GM21786 (cell line): ENCODE data around the gene ORM1.

ENCODE experiments used
- ATAC-seq: cut with Tn5 transposase; IDR thresholded peaks from one replicate; pipeline ENCODE4 v1.9.1; 2021; ENCODE audit not compliant: unreplicated experiment

ORM1 gene

DNA sequence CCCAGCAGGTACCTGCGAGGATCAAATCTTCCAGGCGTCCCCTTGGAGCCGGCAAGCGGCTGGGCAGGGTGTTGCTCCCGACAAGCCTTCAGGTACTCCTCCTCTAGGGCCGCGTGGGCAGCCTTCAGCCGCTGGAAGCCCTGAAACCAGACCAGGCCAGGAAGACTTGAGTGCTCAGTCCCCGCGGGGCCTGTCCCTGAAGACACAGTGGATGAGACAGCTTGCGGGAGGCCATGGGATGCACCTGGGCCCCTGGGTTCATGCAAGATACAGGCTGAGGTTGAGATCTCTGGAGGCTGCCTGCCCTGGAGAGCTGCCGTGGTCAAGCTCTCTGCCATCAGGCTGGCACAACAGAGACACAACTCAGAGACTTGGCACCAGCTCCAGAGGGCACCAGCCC lies 39.5 kb downstream of the ORM1 start:
- no peak for ATAC-seq

DNA sequence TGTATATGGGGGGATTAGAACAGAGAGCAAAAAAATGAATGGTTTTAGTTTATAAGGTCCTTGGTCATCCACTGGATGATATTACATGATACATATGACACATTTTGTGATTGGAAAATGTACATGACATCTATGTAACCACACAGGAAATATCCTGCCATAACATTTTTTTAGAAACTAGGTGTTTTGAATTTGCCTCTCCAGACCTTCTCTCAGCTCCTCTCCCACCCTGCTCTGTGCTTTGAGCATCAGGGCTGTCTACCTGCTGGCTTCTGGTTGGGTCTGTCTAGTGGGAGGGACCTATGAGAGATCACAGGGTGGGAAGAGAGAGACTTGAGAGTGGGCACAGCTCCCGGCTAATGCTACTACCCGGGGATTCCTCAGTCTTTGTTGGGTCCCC lies 40.5 kb downstream of the ORM1 start:
- ATAC-seq, result no peak

DNA sequence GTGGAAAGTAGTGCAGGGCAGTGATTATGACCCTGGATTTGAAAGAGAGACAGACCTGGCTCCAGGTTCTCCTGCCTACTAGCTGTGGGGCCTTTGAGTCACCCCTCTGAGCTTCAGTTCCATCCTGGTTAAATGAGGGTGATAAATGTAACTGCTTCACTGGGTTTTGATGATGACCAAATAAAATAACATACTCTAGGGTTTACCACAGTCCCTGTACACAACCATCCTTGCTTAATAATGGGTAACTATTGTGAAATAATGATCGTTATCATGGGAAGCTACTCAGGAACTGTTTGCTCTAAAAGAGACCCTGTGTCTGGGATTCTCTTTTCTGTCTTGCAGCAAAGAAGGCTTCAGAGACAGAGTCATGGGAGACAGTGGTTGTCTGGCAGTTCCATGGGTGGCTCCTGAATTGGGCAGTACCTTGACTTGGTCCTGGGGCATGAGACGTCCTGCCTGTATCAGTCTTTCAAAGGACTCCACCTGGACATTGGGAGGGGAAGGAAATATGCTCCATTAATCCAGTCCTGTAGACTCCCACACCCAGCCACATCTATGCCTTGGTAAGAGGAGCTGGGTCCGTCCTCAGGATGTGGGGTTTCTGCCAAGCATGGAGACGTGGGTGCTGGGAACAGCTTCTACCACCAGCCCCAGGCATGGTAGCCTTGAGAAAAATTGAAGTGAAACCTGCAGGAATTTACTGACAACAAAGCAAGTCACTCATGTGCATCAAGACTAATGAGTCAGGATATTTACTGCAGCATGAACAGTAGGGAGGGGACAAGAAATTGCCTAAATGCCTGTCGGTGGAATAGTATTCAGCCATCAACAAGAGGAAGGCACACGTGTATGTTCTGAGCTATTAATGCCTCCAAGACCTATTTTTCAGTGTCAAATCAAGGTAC lies 41.5 kb downstream of the ORM1 start:
- ATAC-seq, result no peak

DNA sequence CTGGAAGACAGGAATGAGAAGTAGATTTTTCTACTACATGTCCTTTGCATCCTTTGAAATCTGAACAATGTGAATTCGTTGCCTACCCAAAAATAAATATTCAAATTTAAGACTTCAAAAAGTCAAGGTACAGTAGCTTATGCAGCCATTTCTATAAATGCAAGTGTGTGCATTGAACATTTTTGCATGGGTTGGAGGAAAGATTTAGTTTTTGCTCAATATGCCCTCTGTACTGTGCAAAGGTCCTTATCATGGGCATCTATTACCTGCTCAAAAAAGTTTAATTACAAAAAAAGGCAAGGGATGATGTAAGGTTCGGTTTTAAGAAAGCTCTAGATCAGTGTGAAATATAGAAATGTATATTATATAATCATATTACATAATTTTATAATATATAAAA lies 42.3 kb downstream of the ORM1 start:
- ATAC-seq, result no peak

DNA sequence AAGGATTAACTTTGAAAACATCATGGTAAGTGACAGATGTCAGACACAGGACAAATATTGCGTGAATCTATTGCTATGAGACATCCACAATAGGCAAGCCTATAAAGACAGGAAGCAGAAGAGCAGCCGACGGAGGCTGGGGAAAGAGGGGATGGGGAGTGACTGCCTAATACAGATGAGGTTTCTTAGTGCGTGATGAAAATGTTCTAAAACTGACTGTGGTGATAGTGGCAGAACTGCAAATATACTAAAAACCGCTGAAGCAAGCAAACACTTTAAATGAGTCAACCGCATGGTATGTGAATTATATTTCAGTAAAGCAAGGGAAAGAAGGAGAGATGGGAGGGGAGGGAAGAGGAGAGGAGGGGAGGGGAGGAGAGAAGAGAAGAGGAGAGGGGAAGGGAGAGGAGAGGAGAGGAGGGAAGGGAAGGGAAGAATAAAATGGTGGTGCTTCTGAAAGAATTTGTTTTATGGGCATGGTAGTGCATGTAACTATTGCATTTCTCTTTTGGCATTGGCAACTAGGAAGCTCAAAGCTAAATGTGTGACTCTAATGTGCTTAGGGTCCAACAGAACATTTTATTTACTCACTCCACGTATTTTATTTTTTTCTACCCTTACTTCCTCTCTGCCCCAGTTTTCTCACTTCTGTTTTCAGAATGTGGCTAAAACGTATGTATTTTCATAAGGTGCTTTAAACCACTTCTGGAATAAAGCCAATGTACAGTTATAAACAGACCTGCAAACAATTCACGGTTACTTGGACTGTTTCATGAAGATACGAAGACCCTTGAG lies 43.6 kb downstream of the ORM1 start:
- ATAC-seq, result peak; percentile 49

DNA sequence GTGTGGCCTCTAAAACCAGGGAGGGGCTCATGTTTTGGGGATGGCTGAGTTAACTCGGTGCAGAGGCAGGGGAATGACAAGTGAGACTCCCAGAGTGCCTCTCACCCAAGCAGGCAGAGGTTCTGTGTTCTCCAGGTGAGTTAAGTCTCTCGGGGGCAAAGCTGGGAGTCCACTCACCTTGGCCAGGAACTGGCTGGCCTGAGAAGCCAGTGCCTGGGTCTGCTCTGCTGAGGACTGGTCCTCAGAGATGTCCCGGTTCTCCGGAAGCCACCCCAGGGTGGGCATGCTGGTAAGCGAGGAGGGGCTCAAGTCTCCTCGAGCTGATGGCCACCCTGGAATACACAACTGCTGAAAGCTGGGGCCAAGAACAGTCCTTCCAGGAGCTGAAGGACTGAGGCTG lies 44.5 kb downstream of the ORM1 start:
- ATAC-seq, result no peak

DNA sequence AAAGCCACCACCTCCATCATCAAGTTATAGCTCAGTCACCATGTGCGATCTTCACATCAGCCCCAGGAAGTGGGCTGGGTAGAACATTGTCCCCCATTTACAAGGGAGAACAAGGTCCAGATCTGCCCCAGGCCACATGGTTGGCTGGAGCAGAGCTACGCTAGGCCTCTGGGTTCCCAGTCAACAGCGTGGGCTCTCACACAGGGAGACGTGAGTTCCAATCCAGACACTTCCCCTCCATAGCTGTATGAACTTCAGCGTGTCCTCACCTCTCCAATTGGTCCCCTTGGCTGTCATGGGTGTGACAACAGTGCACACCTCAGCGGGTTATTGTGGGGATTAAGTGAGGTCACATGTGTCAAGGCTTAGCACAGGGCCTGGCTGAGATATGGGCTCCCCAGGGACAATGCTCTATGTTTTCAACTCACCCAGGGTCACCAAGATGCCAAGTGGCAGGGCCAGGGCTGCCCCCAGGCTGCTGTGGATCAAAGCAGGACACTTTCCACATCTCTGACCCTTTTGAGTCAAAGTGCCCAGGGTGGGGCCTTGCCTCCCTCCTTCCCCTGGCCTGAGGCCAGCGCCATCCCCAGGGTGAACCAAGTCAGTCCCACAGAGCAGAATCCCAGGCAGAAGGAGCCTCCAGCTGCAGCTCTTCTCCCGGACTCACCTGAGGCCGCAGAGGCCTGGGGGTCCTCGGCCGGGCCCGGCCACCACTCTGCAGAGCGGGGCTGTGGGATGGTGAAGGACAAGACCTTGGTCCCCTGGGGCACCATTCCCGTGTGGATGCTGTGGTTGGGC lies 45.1 kb downstream of the ORM1 start:
- peak; percentile 24 for ATAC-seq

DNA sequence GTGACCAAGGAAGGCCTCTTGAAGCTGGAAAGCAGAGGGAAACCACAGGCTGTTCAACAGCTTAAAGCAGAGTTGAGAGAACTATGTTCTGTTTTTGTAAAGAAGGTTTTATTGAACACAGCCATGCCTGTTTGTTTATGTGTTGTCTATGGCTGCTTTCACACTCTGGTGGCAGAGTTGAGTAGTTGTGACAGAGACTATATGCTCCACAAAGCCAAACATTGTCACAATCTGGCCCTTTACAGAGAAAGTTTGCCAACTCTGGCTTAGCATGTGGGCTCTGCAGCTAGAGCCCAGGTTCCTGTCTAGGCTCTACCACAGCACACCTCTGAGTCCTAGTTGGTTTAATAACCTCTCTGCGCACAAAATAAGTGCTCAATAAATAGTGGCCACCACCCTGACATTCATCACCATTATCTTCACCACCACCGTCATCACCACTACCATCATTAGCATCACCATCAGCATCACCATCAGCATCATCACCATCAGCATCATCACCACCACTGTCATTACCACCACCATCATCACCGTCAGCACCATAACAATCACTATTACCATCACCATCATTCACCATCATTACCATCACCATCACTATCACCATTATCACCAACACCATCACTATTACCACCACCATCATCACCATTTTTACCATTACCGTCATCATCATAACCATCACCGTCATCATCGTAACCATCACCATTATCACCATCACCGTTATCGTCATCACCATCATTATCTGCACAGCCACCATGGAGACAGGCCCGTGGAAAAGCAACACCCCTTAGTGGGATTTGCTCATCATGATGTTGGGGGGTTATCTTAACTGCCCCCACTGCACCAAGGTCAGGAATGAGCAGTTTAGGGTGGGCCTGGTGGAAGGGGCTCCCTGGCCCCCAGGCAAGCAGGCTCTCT lies 46.6 kb downstream of the ORM1 start:
- ATAC-seq, result no peak

DNA sequence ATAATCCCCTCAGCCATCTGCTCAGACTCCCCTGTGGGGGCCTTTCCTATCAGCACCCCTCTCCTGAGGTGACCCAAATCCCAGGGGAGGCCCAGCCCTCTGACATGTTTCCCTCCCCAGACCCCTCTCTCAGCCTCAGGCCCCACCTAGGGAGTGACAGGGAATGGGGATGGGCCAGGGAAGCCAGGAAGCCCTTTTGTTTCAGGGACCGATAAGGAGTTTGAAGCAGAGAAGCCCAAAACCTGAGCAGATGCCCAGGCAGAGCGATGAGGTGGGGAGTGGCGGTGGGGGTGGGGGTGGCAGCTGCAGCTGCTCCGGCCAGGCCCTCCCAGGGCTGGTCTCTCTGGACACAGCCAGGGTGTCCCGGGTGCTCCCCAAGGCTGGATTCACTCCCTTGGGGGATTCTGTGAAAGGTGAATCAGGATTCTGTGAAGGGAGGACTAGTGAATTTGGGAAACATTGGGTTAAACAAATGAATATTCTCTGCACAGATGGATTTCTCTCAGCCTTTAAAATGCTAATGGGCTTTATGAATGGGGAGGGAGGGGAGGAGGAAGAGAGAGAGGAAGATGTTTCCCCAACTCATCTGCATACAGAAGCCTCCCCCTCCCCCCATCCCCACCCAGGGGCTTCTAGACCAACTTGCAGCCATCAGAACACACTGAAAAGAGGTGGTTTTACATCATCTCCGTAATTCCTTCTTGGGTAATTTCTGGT lies 47.5 kb downstream of the ORM1 start:
- ATAC-seq, result no peak

DNA sequence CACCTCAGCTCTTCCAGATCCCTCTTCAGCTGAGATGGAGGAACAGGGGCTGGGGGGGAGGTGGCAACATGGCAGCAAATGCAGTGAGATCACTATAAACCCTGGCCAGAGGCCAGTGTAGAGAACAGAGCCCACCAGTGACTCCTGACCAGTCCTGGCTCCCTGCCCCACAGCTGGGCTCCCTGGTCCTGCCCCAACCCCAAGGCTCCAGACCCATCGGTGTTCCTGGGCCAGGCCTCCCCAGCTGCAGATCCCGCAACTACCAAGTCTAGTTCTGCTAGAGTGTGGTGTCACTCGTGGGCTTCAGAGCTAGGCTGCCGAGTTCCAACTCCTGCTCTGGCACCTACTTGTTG lies 48.0 kb downstream of the ORM1 start:
- ATAC-seq, result no peak

DNA sequence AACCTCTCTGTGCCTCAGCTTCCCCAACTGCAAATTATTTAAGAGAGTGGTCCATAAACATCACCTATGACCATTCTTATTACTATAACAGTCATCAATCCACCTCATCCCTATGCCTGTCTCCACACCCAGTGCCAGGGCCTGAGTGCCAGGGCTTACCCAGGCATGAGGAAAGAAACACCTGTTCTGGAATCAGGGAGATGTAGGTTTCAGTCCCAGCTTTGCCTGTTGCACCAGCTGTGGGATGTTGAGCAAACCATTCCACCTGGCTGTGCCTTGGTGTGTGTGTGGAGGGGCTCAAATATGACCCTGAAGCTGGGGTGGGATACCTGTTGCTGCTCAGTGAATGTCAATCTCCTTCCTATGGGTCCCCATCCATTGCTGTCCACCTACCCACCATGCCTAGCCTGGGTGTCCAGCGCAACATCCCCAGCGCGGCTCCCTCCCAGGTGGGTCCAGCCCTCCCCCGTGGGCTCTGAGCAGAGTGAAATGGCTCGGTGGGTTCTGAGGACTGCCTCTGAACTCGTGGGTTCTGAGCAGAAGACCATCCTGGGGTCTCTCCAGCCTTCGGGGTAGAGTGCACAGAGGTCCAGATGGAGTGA lies 48.5 kb downstream of the ORM1 start:
- no peak for ATAC-seq

DNA sequence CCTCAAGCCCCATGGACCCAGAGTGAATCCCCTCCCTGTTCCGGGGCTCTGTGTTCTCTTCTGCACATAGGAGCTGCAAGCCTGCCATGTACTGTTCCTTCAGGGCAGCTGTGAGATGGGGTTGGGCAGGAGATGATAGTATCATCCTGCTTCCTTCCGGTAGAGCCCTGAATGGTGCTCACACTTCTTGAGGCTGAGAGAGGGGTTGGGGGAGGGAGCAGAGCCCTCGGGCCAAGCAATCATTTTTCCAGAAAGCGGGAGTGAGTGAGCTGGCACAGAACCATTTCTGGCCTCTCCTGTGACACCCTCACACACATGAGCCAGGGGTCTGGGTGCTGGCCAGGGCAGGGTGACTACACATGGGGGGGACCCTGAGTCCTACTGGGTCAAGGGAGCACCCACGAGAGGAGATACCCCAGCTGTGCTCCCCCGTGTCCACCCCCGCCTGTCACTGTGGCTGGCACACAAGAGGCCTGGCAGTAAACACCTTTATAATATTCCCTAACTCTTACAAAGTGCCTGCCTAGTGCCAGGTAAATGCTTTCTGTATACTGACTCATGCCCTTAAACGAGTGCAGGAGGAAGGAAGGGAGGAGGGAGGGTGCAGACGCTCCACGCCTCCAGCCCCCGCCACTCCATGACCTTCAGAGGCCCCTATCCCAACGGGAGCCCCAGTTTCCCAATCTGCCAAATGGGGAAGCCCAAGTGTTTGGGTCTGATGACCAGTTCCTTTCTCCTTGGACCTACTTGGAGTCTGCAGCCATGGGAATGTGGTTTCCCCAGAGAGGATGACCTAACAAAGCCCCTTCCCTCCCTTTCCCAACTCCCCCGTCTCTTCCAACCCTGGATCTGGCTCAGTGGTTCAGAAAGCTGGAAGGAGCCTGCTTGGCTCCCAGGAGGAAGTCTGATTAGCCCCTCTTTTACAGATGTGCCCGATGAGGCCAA lies 49.3 kb downstream of the ORM1 start:
- ATAC-seq, result peak; percentile 36

DNA sequence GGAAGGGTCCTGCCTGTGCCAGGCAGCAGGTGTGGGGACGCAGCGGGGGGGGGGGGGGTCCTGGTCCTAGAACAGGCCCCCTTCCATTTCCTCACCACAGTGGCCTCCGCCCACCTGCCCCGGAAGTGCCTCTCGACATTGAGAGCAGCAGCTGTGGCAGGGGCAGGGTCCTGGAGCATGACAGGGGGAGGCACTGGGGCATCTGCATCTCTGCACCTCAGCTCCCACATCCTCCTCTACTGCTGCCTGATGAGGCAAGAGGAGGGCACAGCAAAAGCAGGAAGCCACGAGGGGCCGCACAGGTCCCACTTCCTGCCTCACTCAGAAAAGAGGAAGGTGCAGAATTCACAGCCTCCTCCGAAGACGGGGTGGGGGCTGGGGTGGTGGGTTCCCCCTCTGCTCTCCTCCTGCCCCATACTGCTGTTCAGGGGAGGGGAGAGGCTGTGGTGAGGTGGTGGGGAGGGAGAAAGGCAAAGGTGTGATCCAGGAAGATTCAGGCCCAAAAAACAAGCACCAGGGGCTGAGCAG lies 50.1 kb downstream of the ORM1 start:
- peak; percentile 93 for ATAC-seq

DNA sequence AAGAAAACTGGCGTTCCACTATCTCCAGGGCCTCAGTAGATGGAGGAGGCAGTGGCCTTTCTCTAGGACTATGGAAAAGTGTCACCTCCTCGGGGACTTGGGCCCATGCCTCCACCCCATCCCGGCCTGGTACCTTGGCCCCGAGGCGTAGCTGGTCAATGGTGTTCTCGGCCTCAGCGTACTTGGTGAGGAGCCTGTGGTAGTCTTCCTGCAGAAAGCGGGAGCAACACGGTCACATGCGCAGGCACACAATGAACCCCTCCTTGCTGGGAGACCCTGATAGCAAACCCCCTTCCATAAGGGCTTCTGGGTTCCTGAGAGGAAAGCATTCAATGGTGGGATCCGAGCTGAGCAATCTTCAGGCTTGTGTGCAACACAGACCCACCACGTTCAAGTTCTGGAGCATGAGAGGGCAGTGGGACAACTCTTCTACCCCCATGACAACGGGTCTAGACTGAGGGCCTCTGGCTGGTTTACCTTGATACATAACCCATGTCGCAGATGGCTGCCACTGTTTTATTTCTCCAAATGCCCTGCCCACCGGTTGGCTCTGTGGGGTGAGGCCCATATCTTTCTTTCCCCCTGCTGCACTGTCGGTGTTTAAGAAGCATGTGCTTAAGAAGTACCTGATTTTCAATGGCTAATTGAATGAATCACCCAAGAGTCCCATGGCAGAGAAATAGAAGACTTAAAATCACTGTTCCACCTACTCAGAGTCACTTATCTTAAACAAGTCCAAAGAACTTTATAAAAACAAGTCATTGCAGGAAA lies 51.2 kb downstream of the ORM1 start:
- ATAC-seq, result no peak

DNA sequence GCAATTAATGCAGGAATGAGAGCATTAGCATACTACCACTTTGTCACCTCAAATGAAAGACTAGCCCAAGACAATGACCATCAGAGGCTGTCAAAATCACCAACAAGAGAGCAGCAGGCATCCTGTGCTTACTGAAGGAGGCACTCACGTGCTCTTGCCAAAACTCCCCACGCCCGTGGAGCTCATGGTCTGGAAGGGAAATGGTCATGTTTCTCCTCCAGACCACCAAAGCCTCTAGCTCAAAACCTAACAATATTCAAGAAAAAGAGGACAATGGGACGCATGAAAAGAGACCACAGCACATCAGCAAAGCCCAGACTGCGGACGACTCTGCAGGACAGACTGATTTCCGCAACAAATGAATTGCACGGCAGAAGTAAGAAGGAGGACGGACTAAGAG lies 52.0 kb downstream of the ORM1 start:
- ATAC-seq, result no peak

DNA sequence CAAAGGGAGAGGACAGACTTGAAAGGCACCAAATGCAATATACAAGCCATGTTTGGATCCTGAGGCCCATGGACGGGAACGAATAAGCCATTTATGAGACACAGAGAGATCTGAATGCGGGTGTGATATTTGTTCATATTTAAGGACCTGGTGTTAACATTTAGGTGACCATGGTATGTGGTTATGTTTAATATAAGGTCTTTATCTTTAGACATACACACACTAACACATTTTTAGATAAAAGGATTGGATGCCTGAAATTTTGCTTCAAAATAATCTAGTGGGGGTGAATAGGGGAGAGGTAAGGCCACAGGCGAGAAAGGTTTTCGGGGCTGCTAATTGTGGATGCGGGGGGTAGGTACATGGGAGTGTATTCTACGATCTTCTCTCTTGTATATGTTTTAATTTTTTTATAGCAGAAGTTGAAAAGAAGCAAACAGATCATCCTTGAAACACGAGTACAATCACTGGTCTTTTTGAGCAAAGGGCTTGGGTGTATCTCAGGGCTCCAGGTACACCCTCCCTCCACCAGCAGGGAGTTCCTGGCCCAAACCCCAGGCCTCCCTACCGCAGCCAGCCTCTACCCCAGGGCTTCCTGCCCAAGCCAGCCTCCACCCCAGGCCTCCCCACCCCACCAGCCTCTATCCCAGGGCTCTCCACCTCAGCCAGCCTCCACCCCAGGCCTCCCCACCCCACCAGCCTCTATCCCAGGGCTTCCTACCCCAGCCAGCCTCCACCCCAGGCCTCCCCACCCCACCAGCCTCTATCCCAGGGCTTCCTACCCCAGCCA lies 52.7 kb downstream of the ORM1 start:
- ATAC-seq, result no peak
